AG04450 (cell line): ENCODE measurements around the gene TRIL. TPM values are rescaled to one million over a fixed set of nuclear protein-coding genes. Genes with fewer than 3 reads are reported as not detected.

Experiments used
- CTCF ChIA-PET: fragments of 300-600, 350-600 bp; formaldehyde crosslinking; extraction: SDS; loops from one replicate; lab custom pipeline; 2022; ENCODE audit warnings: antibody characterized with exemption, inconsistent platforms; lab: Charles Lee
- POLR2A ChIA-PET: fragments of 350-600 bp; formaldehyde crosslinking; extraction: SDS; loops from one replicate; lab custom pipeline; 2021; ENCODE audit warnings: antibody characterized with exemption, inconsistent platforms; lab: Yijun Ruan, JAX
- DNase-seq: peaks from one replicate; pipeline ENCODE4 v3.0.0-alpha.2; 2011; ENCODE audit warnings: low read depth, low spot score
- H3K27ac ChIP-seq: one replicate; pipeline ENCODE4 v1.5.1; 2012; ENCODE audit warnings: low read depth, low read length, control low read depth
- H3K27me3 ChIP-seq: one replicate; pipeline ENCODE4 v1.6.0; 2012; ENCODE audit warnings: low read length; ENCODE audit not compliant: control insufficient read depth, insufficient read depth
- H3K4me3 ChIP-seq: 2 replicates; pipeline ENCODE4 v1.5.1; 2011; ENCODE audit warnings: mild to moderate bottlenecking, low read depth, low read length, control low read depth
- H3K9me3 ChIP-seq: 2 replicates; pipeline ENCODE4 v1.5.1; 2012; ENCODE audit warnings: low read length; ENCODE audit not compliant: control insufficient read depth, insufficient read depth
- polyA plus RNA-seq: library from polyadenylated mRNA; depleted of rRNA; stranded (reverse); fragments of >200 nt; gene quantifications from 2 replicates; pipeline ENCODE4 v1.2.3, GENCODE V29; 2011
- TF ChIP-seq, protein P1 (sequence below): IDR thresholded peaks from 2 replicates; pipeline ENCODE4 v1.5.1; 2011; ENCODE audit warnings: low read depth, low read length, control low read depth, inconsistent platforms

The TRIL gene
- polyA plus RNA-seq, 1 experiment, result 0.15 TPM

- DNase-seq, result no peak
- TF ChIP-seq, protein P1, sequence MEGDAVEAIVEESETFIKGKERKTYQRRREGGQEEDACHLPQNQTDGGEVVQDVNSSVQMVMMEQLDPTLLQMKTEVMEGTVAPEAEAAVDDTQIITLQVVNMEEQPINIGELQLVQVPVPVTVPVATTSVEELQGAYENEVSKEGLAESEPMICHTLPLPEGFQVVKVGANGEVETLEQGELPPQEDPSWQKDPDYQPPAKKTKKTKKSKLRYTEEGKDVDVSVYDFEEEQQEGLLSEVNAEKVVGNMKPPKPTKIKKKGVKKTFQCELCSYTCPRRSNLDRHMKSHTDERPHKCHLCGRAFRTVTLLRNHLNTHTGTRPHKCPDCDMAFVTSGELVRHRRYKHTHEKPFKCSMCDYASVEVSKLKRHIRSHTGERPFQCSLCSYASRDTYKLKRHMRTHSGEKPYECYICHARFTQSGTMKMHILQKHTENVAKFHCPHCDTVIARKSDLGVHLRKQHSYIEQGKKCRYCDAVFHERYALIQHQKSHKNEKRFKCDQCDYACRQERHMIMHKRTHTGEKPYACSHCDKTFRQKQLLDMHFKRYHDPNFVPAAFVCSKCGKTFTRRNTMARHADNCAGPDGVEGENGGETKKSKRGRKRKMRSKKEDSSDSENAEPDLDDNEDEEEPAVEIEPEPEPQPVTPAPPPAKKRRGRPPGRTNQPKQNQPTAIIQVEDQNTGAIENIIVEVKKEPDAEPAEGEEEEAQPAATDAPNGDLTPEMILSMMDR, result no peak
- H3K27me3 ChIP-seq, result peaks cover 61% of the 10 kb centered on the region
These were observed 2.1 kb upstream of the TRIL start for GRCh38 chr7:28960071-28960840.

GRCh38 chr7:28958980-28959347 is 834 bp upstream of the TRIL start:
- peaks cover 20% of the 10 kb centered on the region; the same call in 1 of the 2 replicates for H3K9me3 ChIP-seq
- ChIA-PET CTCF (interaction anchor here (1.0 kb wide), 1 partner anchor 37 kb away, joined by 3 read pairs; no protein-coding TSS in a partner anchor), POLR2A (interaction anchor here (1.2 kb wide), 1 partner anchor 25 kb away, joined by 4 read pairs; no protein-coding TSS in a partner anchor)
- H3K27me3 ChIP-seq, result peaks cover 67% of the 10 kb centered on the region
- DNase-seq, result no peak
- peak overlapping the region; percentile 49; the same call in 1 of the 2 replicates for H3K4me3 ChIP-seq
- TF ChIP-seq, protein P1, result no peak
- H3K27ac ChIP-seq, result no peak overlapping the region

More at GRCh38 chr7:28960071-28960840, 2.1 kb upstream of the TRIL start:
- no peak overlapping the region for H3K4me3 ChIP-seq
- no peak overlapping the region for H3K27ac ChIP-seq
- ChIA-PET POLR2A (no interaction called here), CTCF (interaction anchor here (2.8 kb wide), 1 partner anchor 33 kb away, joined by 14 read pairs; no protein-coding TSS in a partner anchor)
- peaks cover 20% of the 10 kb centered on the region; the same call in 1 of the 2 replicates for H3K9me3 ChIP-seq

DNA sequence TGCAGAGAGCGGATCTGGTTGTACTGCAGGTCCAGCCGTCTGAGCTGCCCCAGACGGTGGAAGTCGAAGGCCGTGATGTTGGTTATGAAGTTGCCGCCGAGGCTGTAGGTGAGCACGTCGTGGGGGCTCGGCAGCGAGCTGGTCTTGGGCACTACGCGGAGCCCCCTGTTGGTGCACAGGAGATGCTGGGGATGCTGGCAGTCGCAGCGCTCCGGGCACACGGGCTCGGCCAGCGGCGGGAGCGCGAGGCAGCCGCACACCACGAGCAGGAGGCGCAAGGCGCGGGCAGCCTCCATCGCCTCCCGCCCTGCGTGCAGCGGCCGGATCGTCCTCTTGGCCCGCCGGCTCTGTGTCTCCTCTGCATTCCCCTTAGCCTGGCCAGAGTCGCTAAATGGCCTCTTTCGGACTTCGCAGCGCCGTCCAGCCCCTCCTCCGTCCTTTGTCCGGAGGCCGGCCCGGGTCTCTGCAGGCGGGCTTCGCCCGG is 337 bp downstream of the TRIL start:
- H3K27ac ChIP-seq, result no peak overlapping the region
- ChIA-PET CTCF (interaction anchor here (0.6 to 2.3 kb wide), 9 partner anchors 25 to 149 kb away, joined by 3 to 18 read pairs (median 4); no protein-coding TSS in a partner anchor), POLR2A (interaction anchor here (1.2 kb wide), 1 partner anchor 27 kb away, joined by 4 read pairs; no protein-coding TSS in a partner anchor)
- peaks cover 64% of the 10 kb centered on the region for H3K27me3 ChIP-seq
- H3K4me3 ChIP-seq, result peak overlapping the region; percentile 49
- peaks cover 20% of the 10 kb centered on the region; the same call in 1 of the 2 replicates for H3K9me3 ChIP-seq
- TF ChIP-seq, protein P1, result no peak
- DNase-seq, result no peak

DNA sequence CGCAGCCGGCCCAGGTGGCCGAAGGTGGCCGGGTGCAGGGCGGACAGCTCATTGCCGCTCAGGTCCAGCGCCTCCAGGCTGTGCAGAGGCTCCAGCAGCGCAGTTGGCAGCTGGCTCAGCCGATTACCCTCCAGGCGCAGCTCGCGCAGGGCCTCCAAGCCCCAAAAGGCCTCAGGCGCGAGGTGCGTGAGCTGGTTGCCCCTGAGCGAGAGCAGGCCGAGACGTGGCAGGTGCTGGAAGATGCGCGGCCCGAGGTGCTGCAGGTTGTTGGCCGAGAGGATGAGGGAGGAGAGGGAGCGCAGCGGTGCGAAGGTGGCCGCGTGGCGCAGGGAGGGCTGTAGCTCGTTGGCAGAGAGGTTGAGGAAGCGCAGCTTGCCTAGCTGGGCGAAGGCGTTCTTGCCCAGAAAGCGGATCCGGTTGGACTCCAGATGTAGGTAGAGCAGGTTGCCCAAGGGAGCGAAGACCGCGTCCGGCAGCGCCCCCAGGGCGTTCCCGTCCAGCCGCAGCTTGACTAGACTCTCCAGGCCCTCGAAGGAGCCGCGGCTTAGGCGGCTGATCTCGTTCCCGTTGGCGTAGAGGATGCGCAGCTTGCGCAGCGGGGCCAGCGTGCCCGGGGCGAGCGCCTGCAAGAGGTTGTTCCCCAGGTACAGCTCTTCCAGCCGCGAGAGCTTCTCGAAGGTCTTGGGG is 923 bp downstream of the TRIL start:
- TF ChIP-seq, protein P1, result no peak
- Histone ChIP-seq H3K9me3 (peaks cover 20% of the 10 kb centered on the region; the same call in 1 of the 2 replicates), H3K27ac (no peak overlapping the region), H3K4me3 (peak overlapping the region; percentile 49), H3K27me3 (peaks cover 60% of the 10 kb centered on the region)
- ChIA-PET CTCF (interaction anchor here (0.6 to 3.1 kb wide), 22 partner anchors 11 to 394 kb away, joined by 3 to 18 read pairs (median 4); no protein-coding TSS in a partner anchor), POLR2A (no interaction called here)
- no peak for DNase-seq
